ENCODE data around the gene PLEKHJ1. TPM values are rescaled to one million over a fixed set of nuclear protein-coding genes. Genes with fewer than 3 reads are reported as not detected.
A peak's percentile ranks its signal among the peaks of the same experiment; 100 is the strongest.

Gene PLEKHJ1
- total and polyA plus RNA-seq, 9 of the 15 experiments (the other 6 are each of a cell fraction or from before 2014, with no cell fraction given) = 1.5 to 188 (median 63.9) TPM

- TF ChIP-seq RBM25 (IDR thresholded peaks at IDR 0.05; ENCODE audit: low read depth, low read length, severe bottlenecking) = peak; percentile 53
- TF ChIP-seq DLX4 (CRISPR knock-in tag; IDR thresholded peaks at IDR 0.05) = no peak
- no peak for TF ChIP-seq MEF2A (IDR thresholded peaks at IDR 0.05; ENCODE audit: control insufficient read depth, low read depth, low read length)
- peak; percentile 89 for TF ChIP-seq NFATC3 (IDR thresholded peaks at IDR 0.05)
- no peak for TF ChIP-seq TAF1 (IDR thresholded peaks at IDR 0.05; ENCODE audit: control insufficient read depth, extremely low read depth, insufficient read depth, low read length, severe bottlenecking)
- TF ChIP-seq RCOR1 (IDR thresholded peaks at IDR 0.05; ENCODE audit: borderline replicate concordance in 1 of 2, low read depth in 2 of 2, low read length in 2 of 2) = peak in 1 of 2 experiments; percentile 5; a peak in 1 of 4 replicates
- TF ChIP-seq POLR2H (tag; IDR thresholded peaks at IDR 0.05; ENCODE audit: low read depth) = no peak
- no peak for TF ChIP-seq NRF1 (conservative IDR thresholded peaks at IDR 0.05 in 1 of 2, IDR thresholded peaks at IDR 0.05 in 1 of 2)
- peak; percentile 41 for TF ChIP-seq PHF20 (IDR thresholded peaks at IDR 0.05; ENCODE audit: partially characterized antibody)
- peak; percentile 35 for TF ChIP-seq CHD1 (IDR thresholded peaks at IDR 0.05; ENCODE audit: low read length)
- TF ChIP-seq HNRNPUL1 (IDR thresholded peaks at IDR 0.05; ENCODE audit: low read length) = no peak
- TF ChIP-seq TRIM25 (IDR thresholded peaks at IDR 0.05; ENCODE audit: borderline replicate concordance) = no peak
- TF ChIP-seq ELF2 (CRISPR knock-in tag; IDR thresholded peaks at IDR 0.05) = no peak
- TF ChIP-seq FOSL1 (tag; conservative IDR thresholded peaks at IDR 0.05) = no peak
- TF ChIP-seq NR0B1 (IDR thresholded peaks at IDR 0.05; ENCODE audit: partially characterized antibody) = no peak
- TF ChIP-seq IRF2 (CRISPR knock-in tag; IDR thresholded peaks at IDR 0.05) = peak; percentile 35; the same call in 1 of the 2 replicates
- peak in 1 of 2 experiments; percentile 79; a peak in 1 of 4 replicates for TF ChIP-seq ARNT (IDR thresholded peaks at IDR 0.05)
- TF ChIP-seq HDAC8 (tag; IDR thresholded peaks at IDR 0.05) = no peak
- TF ChIP-seq ZNF175 (CRISPR knock-in tag; IDR thresholded peaks at IDR 0.05; ENCODE audit: low read depth) = no peak
- no peak for TF ChIP-seq ZKSCAN8 (CRISPR knock-in tag; IDR thresholded peaks at IDR 0.05)
- TF ChIP-seq PREB (CRISPR knock-in tag; IDR thresholded peaks at IDR 0.05) = 0 out of 2 replicates have a peak, but pooled peaks have one; percentile 33
- TF ChIP-seq POU5F1 (IDR thresholded peaks at IDR 0.05; ENCODE audit: borderline replicate concordance, low read depth, low read length, partially characterized antibody) = no peak
- no peak for TF ChIP-seq CBFB (CRISPR knock-in tag; IDR thresholded peaks at IDR 0.05)
Measured at GRCh38 chr19:2237051-2237868, 1.1 kb upstream of the PLEKHJ1 start (continued).

All from K562 (cell line).